ENCODE results near the gene SLC6A18.

Gene SLC6A18

GRCh38 chr5:1257841-1258240, 32.7 kb downstream of the SLC6A18 start:
- Histone ChIP-seq H3K36me3 (no peaks in the 10 kb centered on the region), H3K27me3 (no peaks in the 10 kb centered on the region), H3K27ac (no peak overlapping the region), H3K4me1 (ENCODE audit: control insufficient read depth in 1 of 2, insufficient read depth in 1 of 2, low read depth in 1 of 2, low read length in 1 of 2) (no peaks in the 10 kb centered on the region), H3K9me3 (no peaks in the 10 kb centered on the region), H3K4me3 (ENCODE audit: low read depth in 1 of 2, low read length in 1 of 2) (no peak overlapping the region)
- TF ChIP-seq CTCF (IDR thresholded peaks at IDR 0.05): no peak

- Histone ChIP-seq H3K27me3 (no peaks in the 10 kb centered on the region), H3K27ac (no peak overlapping the region), H3K36me3 (no peaks in the 10 kb centered on the region), H3K4me3 (ENCODE audit: low read depth in 1 of 2, low read length in 1 of 2) (no peak overlapping the region), H3K9me3 (no peaks in the 10 kb centered on the region), H3K4me1 (ENCODE audit: control insufficient read depth in 1 of 2, insufficient read depth in 1 of 2, low read depth in 1 of 2, low read length in 1 of 2) (no peaks in the 10 kb centered on the region)
- TF ChIP-seq CTCF (IDR thresholded peaks at IDR 0.05): no peak
Observed at GRCh38 chr5:1259806-1260480, 34.8 kb downstream of the SLC6A18 start.

GRCh38 chr5:1261643-1262042, 36.5 kb downstream of the SLC6A18 start:
- Histone ChIP-seq H3K9me3 (no peaks in the 10 kb centered on the region), H3K4me1 (ENCODE audit: control insufficient read depth in 1 of 2, insufficient read depth in 1 of 2, low read depth in 1 of 2, low read length in 1 of 2) (no peaks in the 10 kb centered on the region), H3K27me3 (no peaks in the 10 kb centered on the region), H3K27ac (no peak overlapping the region), H3K36me3 (no peaks in the 10 kb centered on the region), H3K4me3 (ENCODE audit: low read depth in 1 of 2, low read length in 1 of 2) (no peak overlapping the region)
- no peak for TF ChIP-seq CTCF (IDR thresholded peaks at IDR 0.05)

- Histone ChIP-seq H3K27me3 (no peaks in the 10 kb centered on the region), H3K4me1 (ENCODE audit: control insufficient read depth in 1 of 2, insufficient read depth in 1 of 2, low read depth in 1 of 2, low read length in 1 of 2) (no peaks in the 10 kb centered on the region), H3K36me3 (no peaks in the 10 kb centered on the region), H3K9me3 (no peaks in the 10 kb centered on the region), H3K4me3 (ENCODE audit: low read depth in 1 of 2, low read length in 1 of 2) (no peak overlapping the region), H3K27ac (no peak overlapping the region)
- TF ChIP-seq CTCF (IDR thresholded peaks at IDR 0.05): no peak
Observed at GRCh38 chr5:1262381-1262780, 37.2 kb downstream of the SLC6A18 start.

- no peak overlapping the region for H3K27ac ChIP-seq
- no peaks in the 10 kb centered on the region for H3K27me3 ChIP-seq
- no peaks in the 10 kb centered on the region for H3K9me3 ChIP-seq
- H3K36me3 ChIP-seq: no peaks in the 10 kb centered on the region
- H3K4me3 ChIP-seq (ENCODE audit: low read depth in 1 of 2, low read length in 1 of 2): no peak overlapping the region
- H3K4me1 ChIP-seq (ENCODE audit: control insufficient read depth in 1 of 2, insufficient read depth in 1 of 2, low read depth in 1 of 2, low read length in 1 of 2): no peaks in the 10 kb centered on the region
- TF ChIP-seq CTCF (IDR thresholded peaks at IDR 0.05): no peak
Observed at GRCh38 chr5:1264211-1264610, 39.0 kb downstream of the SLC6A18 start.
